Measurements from ENCODE around the gene BRAT1. TPM values are rescaled to one million over a fixed set of nuclear protein-coding genes. Genes with fewer than 3 reads are reported as not detected.

Gene BRAT1
- polyA plus RNA-seq, 1 donor from 2014 or later, result 60.3 TPM

DNA sequence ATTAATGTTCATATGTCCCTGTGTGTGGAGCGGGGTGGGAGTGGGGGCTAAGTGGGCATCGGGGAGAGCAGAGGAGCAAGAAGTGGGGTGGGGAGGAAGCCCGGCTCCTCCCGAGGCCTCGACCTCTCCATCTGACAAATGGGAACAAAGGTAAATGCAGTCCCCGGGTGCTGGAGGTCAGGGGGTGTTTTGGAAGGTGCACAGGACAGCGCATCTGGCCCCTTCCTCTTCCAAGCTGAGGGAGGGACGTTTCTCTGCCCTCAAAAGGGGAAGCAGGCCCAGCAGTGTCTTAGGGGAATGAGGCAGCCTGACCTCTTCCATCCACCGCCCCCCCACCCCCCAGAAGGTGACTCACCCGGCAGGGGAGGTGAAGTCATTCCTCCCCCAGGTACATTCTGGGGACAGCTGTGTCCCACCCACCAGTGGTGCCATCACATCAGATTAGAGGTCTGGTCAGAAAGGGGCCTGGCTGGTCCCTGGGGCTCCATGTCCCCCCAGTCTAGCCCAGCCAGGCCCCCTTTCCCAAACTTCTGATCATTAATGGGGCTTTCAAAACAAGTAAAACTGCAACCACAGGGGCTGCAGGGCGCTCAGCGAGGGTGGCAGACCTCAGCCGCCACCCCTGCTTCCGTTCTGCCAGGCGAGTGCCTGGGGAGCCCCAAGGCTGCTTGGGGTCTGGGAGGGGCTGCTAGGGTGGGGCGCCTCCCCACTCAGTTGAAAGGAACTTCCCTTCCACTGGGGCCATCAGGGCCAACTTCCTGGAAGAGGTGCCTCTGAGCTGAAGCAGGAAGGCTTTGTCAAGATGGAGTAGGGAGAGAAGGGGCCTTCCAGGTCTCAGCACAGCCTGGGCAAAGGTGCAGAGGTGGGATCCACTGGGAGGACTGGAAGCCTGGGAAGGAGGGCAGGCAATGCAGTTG lies 25.0 kb downstream of the BRAT1 start:
- Histone ChIP-seq H3K4me2 (ENCODE audit: low read length) (no peak overlapping the region), H3K27me3 (ENCODE audit: insufficient read depth, low read depth, low read length) (no peaks in the 10 kb centered on the region), H3K27ac (ENCODE audit: low read length) (no peak overlapping the region), H3K9me2 (ENCODE audit: insufficient read depth, low read length) (no peaks in the 10 kb centered on the region), H4K20me1 (ENCODE audit: insufficient read depth) (no peaks in the 10 kb centered on the region), H3K79me2 (replicated peaks; ENCODE audit: insufficient read depth, low read length) (no peaks in the 10 kb centered on the region), H3K9ac (ENCODE audit: low read length) (no peak overlapping the region), H3K9me3 (ENCODE audit: low read length) (no peaks in the 10 kb centered on the region), H3F3A (ENCODE audit: insufficient read depth, low read length, poor library complexity, severe bottlenecking) (no peaks in the 10 kb centered on the region), H3K4me3 (ENCODE audit: low read length) (no peak overlapping the region), H2AFZ (ENCODE audit: low read depth, low read length) (no peak overlapping the region), H3K36me3 (ENCODE audit: insufficient read depth, low read length) (no peaks in the 10 kb centered on the region)
- TF ChIP-seq EZH2 (IDR thresholded peaks at IDR 0.05; ENCODE audit: borderline replicate concordance, insufficient read depth, low read length, poor library complexity, severe bottlenecking), result no peak
- TF ChIP-seq TAF1 (IDR thresholded peaks at IDR 0.05; ENCODE audit: low read depth), result no peak
- TF ChIP-seq, protein P1, sequence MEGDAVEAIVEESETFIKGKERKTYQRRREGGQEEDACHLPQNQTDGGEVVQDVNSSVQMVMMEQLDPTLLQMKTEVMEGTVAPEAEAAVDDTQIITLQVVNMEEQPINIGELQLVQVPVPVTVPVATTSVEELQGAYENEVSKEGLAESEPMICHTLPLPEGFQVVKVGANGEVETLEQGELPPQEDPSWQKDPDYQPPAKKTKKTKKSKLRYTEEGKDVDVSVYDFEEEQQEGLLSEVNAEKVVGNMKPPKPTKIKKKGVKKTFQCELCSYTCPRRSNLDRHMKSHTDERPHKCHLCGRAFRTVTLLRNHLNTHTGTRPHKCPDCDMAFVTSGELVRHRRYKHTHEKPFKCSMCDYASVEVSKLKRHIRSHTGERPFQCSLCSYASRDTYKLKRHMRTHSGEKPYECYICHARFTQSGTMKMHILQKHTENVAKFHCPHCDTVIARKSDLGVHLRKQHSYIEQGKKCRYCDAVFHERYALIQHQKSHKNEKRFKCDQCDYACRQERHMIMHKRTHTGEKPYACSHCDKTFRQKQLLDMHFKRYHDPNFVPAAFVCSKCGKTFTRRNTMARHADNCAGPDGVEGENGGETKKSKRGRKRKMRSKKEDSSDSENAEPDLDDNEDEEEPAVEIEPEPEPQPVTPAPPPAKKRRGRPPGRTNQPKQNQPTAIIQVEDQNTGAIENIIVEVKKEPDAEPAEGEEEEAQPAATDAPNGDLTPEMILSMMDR (IDR thresholded peaks at IDR 0.05; ENCODE audit: poor library complexity, severe bottlenecking), result no peak
- no peak for TF ChIP-seq RAD21 (conservative IDR thresholded peaks at IDR 0.05)
- TF ChIP-seq MXI1 (conservative IDR thresholded peaks at IDR 0.05; ENCODE audit: poor library complexity, severe bottlenecking), result no peak
- TF ChIP-seq POLR2AphosphoS5 (IDR thresholded peaks at IDR 0.05), result no peak
- TF ChIP-seq REST (IDR thresholded peaks at IDR 0.05; ENCODE audit: borderline replicate concordance), result no peak
- TF ChIP-seq EP300 (conservative IDR thresholded peaks at IDR 0.05; ENCODE audit: poor library complexity, severe bottlenecking), result no peak
- no peak for TF ChIP-seq SMC3 (conservative IDR thresholded peaks at IDR 0.05; ENCODE audit: poor library complexity)

- H3K36me3 ChIP-seq (ENCODE audit: insufficient read depth, low read length), result no peaks in the 10 kb centered on the region
- H3K27ac ChIP-seq (ENCODE audit: low read length), result no peak overlapping the region
- H3K79me2 ChIP-seq (replicated peaks; ENCODE audit: insufficient read depth, low read length), result peaks cover 2% of the 10 kb centered on the region
- no peaks in the 10 kb centered on the region for H3K9me2 ChIP-seq (ENCODE audit: insufficient read depth, low read length)
- H3K27me3 ChIP-seq (ENCODE audit: insufficient read depth, low read depth, low read length), result no peaks in the 10 kb centered on the region
- no peak overlapping the region for H2AFZ ChIP-seq (ENCODE audit: low read depth, low read length)
- TF ChIP-seq RAD21 (conservative IDR thresholded peaks at IDR 0.05), result no peak
- TF ChIP-seq REST (IDR thresholded peaks at IDR 0.05; ENCODE audit: borderline replicate concordance), result no peak
- TF ChIP-seq SMC3 (conservative IDR thresholded peaks at IDR 0.05; ENCODE audit: poor library complexity), result no peak
- TF ChIP-seq, protein P1 (IDR thresholded peaks at IDR 0.05; ENCODE audit: poor library complexity, severe bottlenecking), result no peak
- no peak for TF ChIP-seq EZH2 (IDR thresholded peaks at IDR 0.05; ENCODE audit: borderline replicate concordance, insufficient read depth, low read length, poor library complexity, severe bottlenecking)
- no peak for TF ChIP-seq POLR2AphosphoS5 (IDR thresholded peaks at IDR 0.05)
- TF ChIP-seq TAF1 (IDR thresholded peaks at IDR 0.05; ENCODE audit: low read depth), result no peak
- TF ChIP-seq EP300 (conservative IDR thresholded peaks at IDR 0.05; ENCODE audit: poor library complexity, severe bottlenecking), result no peak
- TF ChIP-seq MXI1 (conservative IDR thresholded peaks at IDR 0.05; ENCODE audit: poor library complexity, severe bottlenecking), result no peak
- H3K9me3 ChIP-seq (ENCODE audit: low read length), result no peaks in the 10 kb centered on the region
- no peak overlapping the region for H3K4me3 ChIP-seq (ENCODE audit: low read length)
- no peak overlapping the region for H3K9ac ChIP-seq (ENCODE audit: low read length)
- H4K20me1 ChIP-seq (ENCODE audit: insufficient read depth), result no peaks in the 10 kb centered on the region
- no peak overlapping the region for H3K4me2 ChIP-seq (ENCODE audit: low read length)
- no peaks in the 10 kb centered on the region for H3F3A ChIP-seq (ENCODE audit: insufficient read depth, low read length, poor library complexity, severe bottlenecking)
These were observed 25.9 kb downstream of the BRAT1 start for GRCh38 chr7:2529161-2530070.
